Keratinocyte (primary cell): ENCODE data around the gene SERGEF. TPM values are rescaled to one million over a fixed set of nuclear protein-coding genes. Genes with fewer than 3 reads are reported as not detected.

Experiments used
- DNase-seq: peaks from one replicate; pipeline ENCODE4 v3.0.0-alpha.2; 2011; ENCODE audit warnings: low read depth, missing footprints, low spot score
- FAIRE-seq: peaks from 2 replicates; lab custom pipeline; 2011; peaks lifted over from hg19 to GRCh38; lab: Jason Lieb, UNC
- H2AFZ ChIP-seq: 2 replicates; pipeline ENCODE4 v1.6.0; 2012; ENCODE audit warnings: low read length, control low read depth, inconsistent platforms; ENCODE audit not compliant: control insufficient read depth
- H3K27ac ChIP-seq: 2 replicates; pipeline ENCODE4 v1.5.1; 2011; ENCODE audit warnings: low read length; ENCODE audit not compliant: control insufficient read depth, insufficient read depth
- H3K27me3 ChIP-seq: 3 replicates; pipeline ENCODE4 v1.6.0; 2011; ENCODE audit warnings: low read length; ENCODE audit not compliant: control insufficient read depth, insufficient read depth; ENCODE audit errors: extremely low read depth
- H3K36me3 ChIP-seq, 2 experiments: 2 replicates in 1 of 2; 3 replicates in 1 of 2; pipeline ENCODE4 v1.5.1; 2011; ENCODE audit warnings: low read length in 2 of 2, mild to moderate bottlenecking in 1 of 2; ENCODE audit not compliant: control insufficient read depth in 2 of 2, insufficient read depth in 2 of 2; ENCODE audit errors: extremely low read depth in 1 of 2
- H3K4me1 ChIP-seq: 3 replicates; pipeline ENCODE4 v1.5.1; 2011; ENCODE audit warnings: low read length; ENCODE audit not compliant: control insufficient read depth, insufficient read depth; ENCODE audit errors: extremely low read depth
- H3K4me2 ChIP-seq: 3 replicates; pipeline ENCODE4 v1.6.0; 2011; ENCODE audit warnings: low read depth, low read length; ENCODE audit not compliant: control insufficient read depth, insufficient read depth; ENCODE audit errors: extremely low read depth
- H3K4me3 ChIP-seq, 3 experiments: fragments of 200-600 bp in 1 of 3; sonication (generic) in 1 of 3; 2 replicates in 2 of 3; 3 replicates in 1 of 3; pipeline ENCODE4 v1.5.1; 2011 to 2016; ENCODE audit warnings: low read length in 3 of 3, mild to moderate bottlenecking in 3 of 3, control low read depth in 2 of 3, inconsistent platforms in 1 of 3, low read depth in 1 of 3, mixed read lengths in 1 of 3, mixed run types in 1 of 3, moderate library complexity in 1 of 3; ENCODE audit not compliant: control insufficient read depth in 2 of 3, insufficient read depth in 2 of 3; ENCODE audit errors: extremely low read depth in 1 of 3
- H3K79me2 ChIP-seq: 2 replicates; pipeline ENCODE4 v1.6.0; 2012; ENCODE audit warnings: low read length; ENCODE audit not compliant: control insufficient read depth, insufficient read depth
- H3K9ac ChIP-seq: 3 replicates; pipeline ENCODE4 v1.6.0; 2011; ENCODE audit warnings: low read length; ENCODE audit not compliant: control insufficient read depth, insufficient read depth; ENCODE audit errors: extremely low read depth
- H3K9me1 ChIP-seq: 3 replicates; pipeline ENCODE4 v1.6.0; 2011; ENCODE audit warnings: low read length; ENCODE audit not compliant: control insufficient read depth, insufficient read depth; ENCODE audit errors: extremely low read depth
- H3K9me3 ChIP-seq: 2 replicates; pipeline ENCODE4 v1.5.1; 2012; ENCODE audit warnings: low read depth, low read length; ENCODE audit not compliant: control insufficient read depth
- H4K20me1 ChIP-seq: 3 replicates; pipeline ENCODE4 v1.6.0; 2011; ENCODE audit warnings: low read length; ENCODE audit not compliant: control insufficient read depth, insufficient read depth; ENCODE audit errors: extremely low read depth
- EZH2 ChIP-seq: IDR thresholded peaks from one replicate; pipeline ENCODE4 v1.6.1; 2012; ENCODE audit warnings: inconsistent platforms, mild to moderate bottlenecking, low read length, moderate library complexity
- dilution Hi-C: fragments of 300-500 bp; cut with MboI; formaldehyde crosslinking; loops from one replicate; pipeline ENCODE4 v1.7.0; 2020; ENCODE audit warnings: low sequenced_read_pairs; ENCODE audit not compliant: extremely low pct_ligation_motif_present
- polyA plus RNA-seq, 5 experiments: library from polyadenylated mRNA; depleted of rRNA in 3 of 5; stranded (reverse) in 3 of 5; stranded (forward) in 1 of 5; unstranded in 1 of 5; fragments of >200 nt; gene quantifications; 1 replicate in 1 of 5; 2 replicates in 3 of 5; 3 replicates in 1 of 5; pipeline versions ENCODE4 v1.2.1 to v1.2.3, GENCODE V29; 2011 to 2012; ENCODE audit warnings: missing spikeins in 2 of 5, low read depth in 1 of 5, low replicate concordance in 1 of 5
- TF ChIP-seq, protein P1 (sequence below), 3 experiments: IDR thresholded peaks in 1 of 3; conservative IDR thresholded peaks in 1 of 3; optimal IDR thresholded peaks in 1 of 3; 2 replicates in 2 of 3; 3 replicates in 1 of 3; pipeline versions ENCODE3 to v1.5.1; 2011; ENCODE audit warnings: low read length in 3 of 3, mild to moderate bottlenecking in 3 of 3, moderate library complexity in 2 of 3, control low read depth in 1 of 3, inconsistent platforms in 1 of 3; ENCODE audit not compliant: insufficient read depth in 2 of 3; ENCODE audit errors: extremely low read depth in 1 of 3

SERGEF gene
- polyA plus RNA-seq, 1 donor (not counting 4 experiments of a cell fraction or from before 2014, with no cell fraction given): 15.6 TPM

DNA sequence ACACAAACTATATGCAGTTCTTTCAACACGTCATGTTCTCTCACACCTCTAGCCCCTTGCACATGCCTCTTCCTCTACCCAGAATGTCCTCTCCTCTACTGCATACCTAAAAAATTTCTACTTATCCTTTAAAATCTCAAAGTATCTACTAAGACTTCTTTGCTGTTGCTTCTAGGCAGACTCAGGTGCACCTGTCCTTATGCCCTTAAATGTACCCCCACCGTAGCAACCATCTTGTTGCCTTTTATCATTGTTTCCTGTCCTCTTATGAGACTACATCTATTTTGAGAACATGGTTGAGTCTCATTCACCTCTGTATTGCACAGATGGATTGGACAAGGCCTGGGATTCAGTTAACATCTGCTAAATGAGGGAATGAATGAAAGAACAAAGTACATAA, 134.1 kb downstream of the SERGEF start:
- Histone ChIP-seq H3K27ac (no peak overlapping the region), H3K9me1 (no peaks in the 10 kb centered on the region), H4K20me1 (no peaks in the 10 kb centered on the region), H3K79me2 (no peaks in the 10 kb centered on the region), H3K36me3 (peaks cover 0 to 5% of the 10 kb centered on the region in 2 experiments), H2AFZ (no peak overlapping the region), H3K4me1 (no peaks in the 10 kb centered on the region), H3K9me3 (no peaks in the 10 kb centered on the region), H3K4me2 (no peak overlapping the region), H3K4me3 (no peak overlapping the region), H3K27me3 (no peaks in the 10 kb centered on the region), H3K9ac (no peak overlapping the region)
- dilution Hi-C loops: no loop called here
- no peak for FAIRE-seq
- no peak for DNase-seq
- TF ChIP-seq EZH2: no peak
- TF ChIP-seq, protein P1, sequence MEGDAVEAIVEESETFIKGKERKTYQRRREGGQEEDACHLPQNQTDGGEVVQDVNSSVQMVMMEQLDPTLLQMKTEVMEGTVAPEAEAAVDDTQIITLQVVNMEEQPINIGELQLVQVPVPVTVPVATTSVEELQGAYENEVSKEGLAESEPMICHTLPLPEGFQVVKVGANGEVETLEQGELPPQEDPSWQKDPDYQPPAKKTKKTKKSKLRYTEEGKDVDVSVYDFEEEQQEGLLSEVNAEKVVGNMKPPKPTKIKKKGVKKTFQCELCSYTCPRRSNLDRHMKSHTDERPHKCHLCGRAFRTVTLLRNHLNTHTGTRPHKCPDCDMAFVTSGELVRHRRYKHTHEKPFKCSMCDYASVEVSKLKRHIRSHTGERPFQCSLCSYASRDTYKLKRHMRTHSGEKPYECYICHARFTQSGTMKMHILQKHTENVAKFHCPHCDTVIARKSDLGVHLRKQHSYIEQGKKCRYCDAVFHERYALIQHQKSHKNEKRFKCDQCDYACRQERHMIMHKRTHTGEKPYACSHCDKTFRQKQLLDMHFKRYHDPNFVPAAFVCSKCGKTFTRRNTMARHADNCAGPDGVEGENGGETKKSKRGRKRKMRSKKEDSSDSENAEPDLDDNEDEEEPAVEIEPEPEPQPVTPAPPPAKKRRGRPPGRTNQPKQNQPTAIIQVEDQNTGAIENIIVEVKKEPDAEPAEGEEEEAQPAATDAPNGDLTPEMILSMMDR (optimal IDR thresholded peaks at IDR 0.05 in 1 of 3, IDR thresholded peaks at IDR 0.05 in 1 of 3, conservative IDR thresholded peaks at IDR 0.05 in 1 of 3; ENCODE audit: extremely low read depth in 1 of 3, insufficient read depth in 2 of 3, low read length in 3 of 3): no peak

DNA sequence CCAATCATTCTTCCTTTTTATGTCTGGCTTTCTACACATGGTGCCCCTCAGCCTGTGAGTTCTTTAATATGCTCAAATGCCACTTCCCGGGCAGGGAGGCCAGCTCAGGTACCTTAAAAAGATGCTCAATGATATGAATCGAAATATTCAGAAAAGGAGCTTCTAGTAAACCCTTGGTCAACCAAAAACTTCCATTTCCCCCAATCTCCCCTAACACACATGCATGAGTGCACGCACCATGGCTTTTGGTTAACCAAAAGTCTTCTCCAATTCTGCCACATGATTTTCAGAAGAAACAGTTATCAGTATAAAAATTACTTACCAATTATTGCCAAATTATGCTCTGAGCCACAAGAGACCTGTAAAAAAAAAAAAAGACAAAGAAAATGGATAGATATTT, 135.0 kb downstream of the SERGEF start:
- H3K4me3 ChIP-seq: no peak overlapping the region
- FAIRE-seq (no peak), DNase-seq (no peak)
- no peaks in the 10 kb centered on the region for H3K9me1 ChIP-seq
- dilution Hi-C loops: no loop called here
- no peak for TF ChIP-seq EZH2
- TF ChIP-seq, protein P1 (optimal IDR thresholded peaks at IDR 0.05 in 1 of 3, IDR thresholded peaks at IDR 0.05 in 1 of 3, conservative IDR thresholded peaks at IDR 0.05 in 1 of 3; ENCODE audit: extremely low read depth in 1 of 3, insufficient read depth in 2 of 3, low read length in 3 of 3): no peak
- no peak overlapping the region for H3K27ac ChIP-seq
- H4K20me1 ChIP-seq: no peaks in the 10 kb centered on the region
- H3K9me3 ChIP-seq: no peaks in the 10 kb centered on the region
- peaks cover 3 to 6% of the 10 kb centered on the region in 2 experiments for H3K36me3 ChIP-seq
- no peak overlapping the region for H3K9ac ChIP-seq
- H3K79me2 ChIP-seq: no peaks in the 10 kb centered on the region
- no peak overlapping the region for H2AFZ ChIP-seq
- no peak overlapping the region for H3K4me2 ChIP-seq
- no peaks in the 10 kb centered on the region for H3K27me3 ChIP-seq
- H3K4me1 ChIP-seq: no peaks in the 10 kb centered on the region
